PC-3 (cell line): ENCODE data around the gene INPP5D. TPM values are rescaled to one million over a fixed set of nuclear protein-coding genes. Genes with fewer than 3 reads are reported as not detected.

Source experiments
- ATAC-seq: fragments of 200-7000 bp; cut with Tn5 transposase; 2 replicates; pipeline ENCODE4 v1.9.1; 2020; ENCODE audit warnings: mild to moderate bottlenecking, moderate library complexity
- BruUV-seq: library from RNA; stranded (reverse); fragments of 400-500 nt; replicated peaks from 2 replicates; lab custom pipeline; 2021; lab: Mats Ljungman, UMichigan
- CTCF ChIA-PET: fragments of 300-600 bp; sonication (Branson Sonifier 250); formaldehyde crosslinking; loops from one replicate; lab custom pipeline; 2022; ENCODE audit warnings: antibody characterized with exemption; lab: Charles Lee
- POLR2A ChIA-PET: fragments of 300-600 bp; sonication (Branson Sonifier 250); formaldehyde crosslinking; loops from one replicate; lab custom pipeline; 2022; ENCODE audit warnings: antibody characterized with exemption; ENCODE audit not compliant: unreplicated experiment; lab: Charles Lee
- DNase-seq: peaks from one replicate; pipeline ENCODE4 v3.0.0-alpha.2; 2015
- H2AFZ ChIP-seq: fragments of 300-600 bp; sonication (generic); 2 replicates; pipeline ENCODE4 v1.6.0; 2016; ENCODE audit warnings: antibody characterized with exemption, low read length
- H3F3A ChIP-seq: fragments of 300-600 bp; sonication (generic); one replicate; pipeline ENCODE4 v1.6.0; 2017; ENCODE audit warnings: antibody characterized with exemption, low read length, control low read depth, mild to moderate bottlenecking; ENCODE audit not compliant: unreplicated experiment
- H3K27ac ChIP-seq: fragments of 300-600 bp; sonication (generic); 2 replicates; pipeline ENCODE4 v1.5.1; 2016; ENCODE audit warnings: mild to moderate bottlenecking, low read length
- H3K27me3 ChIP-seq: fragments of 300-600 bp; sonication (generic); 2 replicates; pipeline ENCODE4 v1.6.1; 2016; ENCODE audit warnings: low read length, mixed read lengths
- H3K36me3 ChIP-seq: fragments of 300-600 bp; sonication (generic); 2 replicates; pipeline ENCODE4 v1.6.1; 2016; ENCODE audit warnings: low read depth, mixed run types, low read length, mixed read lengths
- H3K4me1 ChIP-seq: fragments of 300-600 bp; sonication (generic); 2 replicates; pipeline ENCODE4 v1.5.1; 2016; ENCODE audit warnings: low read length; ENCODE audit not compliant: insufficient read depth
- H3K4me2 ChIP-seq: fragments of 300-600 bp; sonication (generic); 2 replicates; pipeline ENCODE4 v1.6.0; 2016; ENCODE audit warnings: low read length
- H3K4me3 ChIP-seq: fragments of 300-600 bp; sonication (generic); 2 replicates; pipeline ENCODE4 v1.5.1; 2016; ENCODE audit warnings: mild to moderate bottlenecking, low read length, mixed read lengths
- H3K79me2 ChIP-seq: fragments of 300-600 bp; sonication (generic); 2 replicates; pipeline ENCODE4 v1.6.1; 2017; ENCODE audit warnings: low read length, mixed read lengths
- H3K9ac ChIP-seq: fragments of 300-600 bp; sonication (generic); 2 replicates; pipeline ENCODE4 v1.6.0; 2016; ENCODE audit warnings: mild to moderate bottlenecking, low read length
- H3K9me2 ChIP-seq: fragments of 300-600 bp; sonication (generic); replicated peaks from 2 replicates; pipeline ENCODE4 v1.6.1; 2016; ENCODE audit warnings: mixed run types, low read length, mixed read lengths
- H3K9me3 ChIP-seq: fragments of 300-600 bp; sonication (generic); 2 replicates; pipeline ENCODE4 v1.6.1; 2016; ENCODE audit warnings: low read length, mixed read lengths
- H4K20me1 ChIP-seq: fragments of 300-600 bp; sonication (generic); 2 replicates; pipeline ENCODE4 v1.6.1; 2016; ENCODE audit warnings: low read length, mixed read lengths
- EZH2 ChIP-seq: fragments of 300-600 bp; sonication (generic); IDR thresholded peaks from one replicate; pipeline ENCODE4 v1.6.1; 2017; ENCODE audit warnings: antibody characterized with exemption, mild to moderate bottlenecking, low read length; ENCODE audit not compliant: unreplicated experiment
- EZH2phosphoT487 ChIP-seq: fragments of 300-600 bp; sonication (generic); IDR thresholded peaks from 2 replicates; pipeline ENCODE4 v1.6.1; 2018; ENCODE audit warnings: mild to moderate bottlenecking, antibody characterized with exemption, low read length, borderline replicate concordance
- intact Hi-C: fragments of 100-400 bp; cut with micrococcal nuclease; formaldehyde crosslinking; loops from 2 replicates; pipeline ENCODE4 v1.9.0; 2023
- total RNA-seq: library from RNA; depleted of rRNA; stranded (reverse); fragments of >200 nt; gene quantifications from 2 replicates; pipeline ENCODE4 v1.2.3, GENCODE V29; 2014
- TF ChIP-seq, protein P1 (sequence below): fragments of 300-600 bp; sonication (generic); conservative IDR thresholded peaks from 2 replicates; pipeline ENCODE4 v1.5.1; 2017; ENCODE audit warnings: antibody characterized with exemption, low read depth, mild to moderate bottlenecking, low read length

INPP5D gene
- total RNA-seq, 1 experiment from 2014 or later, result 0.26 TPM

DNA sequence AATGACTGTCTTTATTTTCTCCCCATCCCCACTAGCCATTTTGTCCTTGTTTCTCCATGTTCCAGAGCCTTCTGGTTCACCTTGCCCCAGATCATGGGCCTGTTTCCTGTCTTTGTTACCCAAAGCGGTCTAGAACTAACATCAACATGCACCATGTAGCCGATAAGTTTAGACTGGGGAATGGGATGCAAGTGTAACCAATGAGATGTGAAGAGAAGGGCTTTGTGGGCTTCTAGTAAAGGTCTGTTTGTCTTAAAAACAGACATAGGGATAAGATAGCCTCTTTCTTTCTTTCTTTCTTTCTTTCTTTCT lies 25.7 kb downstream of the INPP5D start:
- Histone ChIP-seq H3K4me3 (no peak overlapping the region), H3F3A (no peaks in the 10 kb centered on the region), H3K9me2 (no peaks in the 10 kb centered on the region), H3K4me2 (no peak overlapping the region), H4K20me1 (no peaks in the 10 kb centered on the region), H3K4me1 (peaks cover 7% of the 10 kb centered on the region), H3K9me3 (no peaks in the 10 kb centered on the region), H3K79me2 (no peaks in the 10 kb centered on the region), H3K36me3 (no peaks in the 10 kb centered on the region), H2AFZ (no peak overlapping the region), H3K9ac (no peak overlapping the region), H3K27ac (no peak overlapping the region), H3K27me3 (no peaks in the 10 kb centered on the region)
- TF ChIP-seq EZH2, result no peak
- TF ChIP-seq, protein P1, sequence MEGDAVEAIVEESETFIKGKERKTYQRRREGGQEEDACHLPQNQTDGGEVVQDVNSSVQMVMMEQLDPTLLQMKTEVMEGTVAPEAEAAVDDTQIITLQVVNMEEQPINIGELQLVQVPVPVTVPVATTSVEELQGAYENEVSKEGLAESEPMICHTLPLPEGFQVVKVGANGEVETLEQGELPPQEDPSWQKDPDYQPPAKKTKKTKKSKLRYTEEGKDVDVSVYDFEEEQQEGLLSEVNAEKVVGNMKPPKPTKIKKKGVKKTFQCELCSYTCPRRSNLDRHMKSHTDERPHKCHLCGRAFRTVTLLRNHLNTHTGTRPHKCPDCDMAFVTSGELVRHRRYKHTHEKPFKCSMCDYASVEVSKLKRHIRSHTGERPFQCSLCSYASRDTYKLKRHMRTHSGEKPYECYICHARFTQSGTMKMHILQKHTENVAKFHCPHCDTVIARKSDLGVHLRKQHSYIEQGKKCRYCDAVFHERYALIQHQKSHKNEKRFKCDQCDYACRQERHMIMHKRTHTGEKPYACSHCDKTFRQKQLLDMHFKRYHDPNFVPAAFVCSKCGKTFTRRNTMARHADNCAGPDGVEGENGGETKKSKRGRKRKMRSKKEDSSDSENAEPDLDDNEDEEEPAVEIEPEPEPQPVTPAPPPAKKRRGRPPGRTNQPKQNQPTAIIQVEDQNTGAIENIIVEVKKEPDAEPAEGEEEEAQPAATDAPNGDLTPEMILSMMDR, result no peak
- no peak for TF ChIP-seq EZH2phosphoT487
- no peak for ATAC-seq
- DNase-seq, result no peak
- no TSS peak for BruUV-seq
- ChIA-PET POLR2A (no interaction called here), CTCF (no interaction called here)
- intact Hi-C loops, result no loop called here

DNA sequence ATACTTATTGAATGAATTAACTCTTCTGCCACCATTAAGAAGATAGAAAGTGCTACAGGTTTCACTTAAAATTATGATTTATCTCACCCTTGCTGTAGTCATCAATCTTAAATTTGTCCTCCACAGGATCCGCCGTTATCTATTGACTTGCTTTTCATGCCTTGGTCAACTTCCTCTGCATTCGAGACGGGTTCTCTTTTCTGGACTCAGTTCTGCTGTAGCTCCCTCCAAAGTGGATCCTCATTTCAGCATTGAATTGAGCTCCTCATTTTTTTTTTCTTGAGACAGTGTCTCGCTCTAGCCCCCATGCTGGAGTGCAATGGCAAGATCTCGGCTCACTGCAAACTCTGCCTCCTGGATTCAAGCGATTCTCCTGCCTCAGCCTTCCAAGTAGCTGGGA lies 27.6 kb downstream of the INPP5D start:
- H4K20me1 ChIP-seq, result no peaks in the 10 kb centered on the region
- ChIA-PET CTCF (no interaction called here), POLR2A (no interaction called here)
- no peak for ATAC-seq
- H3K4me1 ChIP-seq, result peaks cover 7% of the 10 kb centered on the region
- no peaks in the 10 kb centered on the region for H3K9me3 ChIP-seq
- H3K9ac ChIP-seq, result no peak overlapping the region
- TF ChIP-seq EZH2phosphoT487, result no peak
- no peak for TF ChIP-seq EZH2
- TF ChIP-seq, protein P1, result no peak
- no TSS peak for BruUV-seq
- no peak overlapping the region for H3K4me3 ChIP-seq
- H3K4me2 ChIP-seq, result no peak overlapping the region
- no peaks in the 10 kb centered on the region for H3F3A ChIP-seq
- intact Hi-C loops, result no loop called here
- H3K36me3 ChIP-seq, result no peaks in the 10 kb centered on the region
- no peak overlapping the region for H3K27ac ChIP-seq
- no peak for DNase-seq
- no peak overlapping the region for H2AFZ ChIP-seq
- no peaks in the 10 kb centered on the region for H3K9me2 ChIP-seq
- no peaks in the 10 kb centered on the region for H3K27me3 ChIP-seq
- no peaks in the 10 kb centered on the region for H3K79me2 ChIP-seq

DNA sequence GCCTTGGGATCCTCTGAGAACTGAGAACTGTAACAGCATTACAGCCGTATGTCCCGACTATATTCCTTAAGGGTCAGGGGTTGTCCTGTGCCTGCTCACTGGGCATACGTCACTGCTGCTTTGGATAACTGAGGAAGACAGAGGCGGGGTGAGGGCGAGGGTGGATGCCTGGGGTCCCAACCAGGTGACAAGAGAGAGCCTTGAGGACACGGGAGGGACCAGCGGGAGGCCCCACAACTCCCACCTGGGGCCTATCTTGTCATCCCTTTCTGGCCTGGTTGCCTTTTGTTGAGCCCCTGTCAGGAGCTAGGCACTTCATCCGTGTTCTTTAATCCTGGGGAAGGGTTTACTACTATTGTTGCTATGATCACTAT lies 28.8 kb downstream of the INPP5D start:
- POLR2A ChIA-PET, result no interaction called here
- TF ChIP-seq EZH2 (no peak), EZH2phosphoT487 (no peak)
- TF ChIP-seq, protein P1, result no peak

More for the DNA sequence above, 28.8 kb downstream of the INPP5D start:
- no peak overlapping the region for H2AFZ ChIP-seq
- no TSS peak for BruUV-seq
- H3K9me3 ChIP-seq, result no peaks in the 10 kb centered on the region
- H3K36me3 ChIP-seq, result no peaks in the 10 kb centered on the region
- peaks cover 7% of the 10 kb centered on the region for H3K4me1 ChIP-seq
- H3K4me3 ChIP-seq, result no peak overlapping the region
- H3K4me2 ChIP-seq, result no peak overlapping the region
- DNase-seq (no peak), ATAC-seq (no peak)
- no peaks in the 10 kb centered on the region for H3K9me2 ChIP-seq
- no peak overlapping the region for H3K9ac ChIP-seq
- no peaks in the 10 kb centered on the region for H3F3A ChIP-seq
- CTCF ChIA-PET, result no interaction called here
- H3K27ac ChIP-seq, result no peak overlapping the region
- H3K79me2 ChIP-seq, result no peaks in the 10 kb centered on the region
- no peaks in the 10 kb centered on the region for H3K27me3 ChIP-seq
- H4K20me1 ChIP-seq, result no peaks in the 10 kb centered on the region
- intact Hi-C loops, result no loop called here
